A549 treated with ZK216348 at 1 μM for 4 hours (cell line): ENCODE results near the gene C11orf97. TPM values are rescaled to one million over a fixed set of nuclear protein-coding genes. Genes with fewer than 3 reads are reported as not detected.

Experiments
- total RNA-seq: library from RNA; stranded (reverse); fragments of 200-300 nt; extraction: Qiagen RNA extraction; gene quantifications from 5 replicates; pipeline ENCODE4 v1.2.3, GENCODE V29; 2022; ENCODE audit warnings: low read depth

Gene C11orf97
- not detected in 5 replicates for total RNA-seq

GRCh38 chr11:94511932-94512781, at the start of gene C11orf97:
C11orf97 (plus strand) TSS chr11:94512461; CDS start chr11:94512529, 68 bp downstream.

GRCh38 chr11:94493281-94494125, 18.8 kb upstream of the C11orf97 start, which contains the start of the genes ANKRD49 and MRE11:
ANKRD49 (plus strand) TSS chr11:94493984; CDS start chr11:94496694, 2,710 bp downstream.
MRE11 (minus strand) TSS chr11:94493844; CDS start chr11:94492801, 1,043 bp downstream.

GRCh38 chr11:94543695-94544645, 31.7 kb downstream of the C11orf97 start, which contains the start of gene FUT4:
FUT4 (plus strand) TSS chr11:94543921; CDS start chr11:94544134, 213 bp downstream.

GRCh38 chr11:94567181-94567670, 55.0 kb downstream of the C11orf97 start, which contains the start of gene PIWIL4:
PIWIL4 (plus strand) TSS chr11:94567368; CDS start chr11:94567519, 151 bp downstream.

Other genes starting within 250 kb of the C11orf97 start
- gene IZUMO1R, start 207.9 kb upstream of the C11orf97 start, total RNA-seq: not detected in 5 replicates
- gene GPR83, start 111.0 kb upstream of the C11orf97 start, total RNA-seq: 0.06 to 0.09 TPM (median 0.07 TPM) in 4 of 5 replicates, not detected in the other
- 12.1 to 20.6 TPM (median 17.2 TPM) in 5 replicates for gene MRE11, start 18.6 kb upstream of the C11orf97 start, total RNA-seq
- 5.5 to 8.1 TPM (median 6.5 TPM) in 5 replicates for gene ANKRD49, start 18.5 kb upstream of the C11orf97 start, total RNA-seq
- 2.0 to 3.2 TPM (median 2.7 TPM) in 5 replicates for gene FUT4, start 31.5 kb downstream of the C11orf97 start, total RNA-seq
- 0.17 to 0.78 TPM (median 0.30 TPM) in 5 replicates for gene PIWIL4, start 54.9 kb downstream of the C11orf97 start, total RNA-seq